K562 (cell line): Measurements from ENCODE around the gene MYO3B. TPM values are rescaled to one million over a fixed set of nuclear protein-coding genes. Genes with fewer than 3 reads are reported as not detected.

ENCODE experiments used
- C11orf30 ChIP-seq: fragments of 450-650 bp; IDR thresholded peaks from 2 replicates; pipeline ENCODE4 v1.6.1; 2016; ENCODE audit warnings: low read depth, mild to moderate bottlenecking
- CCAR2 ChIP-seq: fragments of 200-400 bp; formaldehyde crosslinking; IDR thresholded peaks from 2 replicates; pipeline ENCODE4 v1.6.1; 2017; ENCODE audit warnings: mild to moderate bottlenecking, low read depth, low read length
- CREBBP ChIP-seq: IDR thresholded peaks from one replicate; pipeline ENCODE4 v1.6.1; 2012; ENCODE audit warnings: low read depth, mild to moderate bottlenecking, control low read depth, inconsistent platforms, low read length
- HDAC6 ChIP-seq: IDR thresholded peaks from 2 replicates; pipeline ENCODE4 v1.6.1; 2012; ENCODE audit warnings: low read depth, mild to moderate bottlenecking, control low read depth, inconsistent platforms, low read length, moderate library complexity
- HDGF ChIP-seq: fragments of 450-650 bp; IDR thresholded peaks from 2 replicates; pipeline ENCODE4 v1.6.1; 2016
- KLF10 ChIP-seq: fragments of 250-450 bp; sonication (Bioruptor Pico); IDR thresholded peaks from 2 replicates; pipeline ENCODE4 v1.6.1; 2021; ENCODE audit warnings: matching md5 sums
- MAFF ChIP-seq: IDR thresholded peaks from 2 replicates; pipeline ENCODE4 v1.6.1; 2012; ENCODE audit warnings: low read length, improper control_type of control experiment
- MYC ChIP-seq, 2 experiments: fragments of 250-450 bp in 1 of 2; sonication (Bioruptor Pico) in 1 of 2; IDR thresholded peaks; 2 replicates each; pipeline versions ENCODE4 v1.5.1 to v1.6.1; 2012 to 2021; ENCODE audit warnings: low read depth in 2 of 2, borderline replicate concordance in 1 of 2, improper control_type of control experiment in 1 of 2, low read length in 1 of 2, mild to moderate bottlenecking in 1 of 2, moderate library complexity in 1 of 2
- NR2C2 ChIP-seq, 2 experiments: fragments of 200-800 bp in 1 of 2; sonication (Bioruptor generic) in 1 of 2; sonication (generic) in 1 of 2; formaldehyde crosslinking in 1 of 2; IDR thresholded peaks; 2 replicates each; pipeline versions ENCODE4 v1.6.1 to v1.8.0; 2016 to 2022; ENCODE audit warnings: mild to moderate bottlenecking in 1 of 2, missing compliant biosample characterization in 1 of 2, missing genetic modification characterization in 1 of 2, missing genetic modification reagents in 1 of 2
- RAD21 ChIP-seq, 2 experiments: fragments of 250-450 bp in 1 of 2; fragments of 450-650 bp in 1 of 2; sonication (Bioruptor Pico) in 1 of 2; formaldehyde crosslinking in 1 of 2; IDR thresholded peaks in 1 of 2; conservative IDR thresholded peaks in 1 of 2; 2 replicates each; pipeline versions ENCODE4 v1.4.0 to v1.8.0; 2020 to 2022; ENCODE audit warnings: mild to moderate bottlenecking in 2 of 2, moderate library complexity in 1 of 2
- RAD51 ChIP-seq: fragments of 450-650 bp; IDR thresholded peaks from 2 replicates; pipeline ENCODE4 v1.7.1; 2016; ENCODE audit warnings: low read depth, mild to moderate bottlenecking, borderline replicate concordance
- SAFB ChIP-seq: fragments of 200-400 bp; formaldehyde crosslinking; IDR thresholded peaks from 2 replicates; pipeline ENCODE4 v1.6.1; 2017; ENCODE audit warnings: low read depth, low read length, borderline replicate concordance
- SIRT6 ChIP-seq: IDR thresholded peaks from one replicate; pipeline ENCODE4 v1.6.1; 2012; ENCODE audit warnings: low read depth, mild to moderate bottlenecking, control low read depth, inconsistent platforms, low read length, moderate library complexity
- SMARCE1 ChIP-seq: fragments of 450-650 bp; IDR thresholded peaks from 2 replicates; pipeline ENCODE4 v1.7.1; 2016; ENCODE audit warnings: mild to moderate bottlenecking
- polyA plus RNA-seq, 8 experiments: library from polyadenylated mRNA; depleted of rRNA in 4 of 8; stranded (reverse) in 5 of 8; unstranded in 3 of 8; fragments of >200 nt; fragmentation: Nextera tagmentation in 2 of 8; fragmentation: Illumina TruSeq in 1 of 8; extraction: Ambion mirVana in 2 of 8; extraction: Trizol in 1 of 8; gene quantifications; 2 replicates each; pipeline versions ENCODE4 v1.2.1 to v1.2.3, GENCODE V29; 2011 to 2014; ENCODE audit warnings: inconsistent platforms in 1 of 8, missing spikeins in 1 of 8
- total RNA-seq, 7 experiments: library from RNA; depleted of rRNA in 6 of 7; stranded (reverse); fragments of >200 nt in 6 of 7; fragmentation: Illumina TruSeq in 2 of 7; extraction: Trizol in 2 of 7; gene quantifications; 2 replicates each; pipeline versions ENCODE4 v1.2.1 to v1.2.3, GENCODE V29; 2011 to 2021; ENCODE audit warnings: low replicate concordance in 1 of 7
- TF ChIP-seq, protein P1 (sequence below), 2 experiments: fragments of 450-650 bp; IDR thresholded peaks; 2 replicates each; pipeline ENCODE4 v1.6.1; 2016; ENCODE audit warnings: mild to moderate bottlenecking in 2 of 2, borderline replicate concordance in 1 of 2, low read depth in 1 of 2, moderate library complexity in 1 of 2
- TF ChIP-seq, protein P2 (sequence below): fragments of 200-400 bp; formaldehyde crosslinking; IDR thresholded peaks from 2 replicates; pipeline ENCODE4 v1.6.1; 2017; ENCODE audit warnings: mild to moderate bottlenecking, low read depth, low read length, moderate library complexity

Gene MYO3B
- total and polyA plus RNA-seq, 9 of the 15 experiments (the other 6 are each of a cell fraction or from before 2014, with no cell fraction given), result 2.7 to 6.5 (median 3.6) TPM

- TF ChIP-seq, protein P1, sequence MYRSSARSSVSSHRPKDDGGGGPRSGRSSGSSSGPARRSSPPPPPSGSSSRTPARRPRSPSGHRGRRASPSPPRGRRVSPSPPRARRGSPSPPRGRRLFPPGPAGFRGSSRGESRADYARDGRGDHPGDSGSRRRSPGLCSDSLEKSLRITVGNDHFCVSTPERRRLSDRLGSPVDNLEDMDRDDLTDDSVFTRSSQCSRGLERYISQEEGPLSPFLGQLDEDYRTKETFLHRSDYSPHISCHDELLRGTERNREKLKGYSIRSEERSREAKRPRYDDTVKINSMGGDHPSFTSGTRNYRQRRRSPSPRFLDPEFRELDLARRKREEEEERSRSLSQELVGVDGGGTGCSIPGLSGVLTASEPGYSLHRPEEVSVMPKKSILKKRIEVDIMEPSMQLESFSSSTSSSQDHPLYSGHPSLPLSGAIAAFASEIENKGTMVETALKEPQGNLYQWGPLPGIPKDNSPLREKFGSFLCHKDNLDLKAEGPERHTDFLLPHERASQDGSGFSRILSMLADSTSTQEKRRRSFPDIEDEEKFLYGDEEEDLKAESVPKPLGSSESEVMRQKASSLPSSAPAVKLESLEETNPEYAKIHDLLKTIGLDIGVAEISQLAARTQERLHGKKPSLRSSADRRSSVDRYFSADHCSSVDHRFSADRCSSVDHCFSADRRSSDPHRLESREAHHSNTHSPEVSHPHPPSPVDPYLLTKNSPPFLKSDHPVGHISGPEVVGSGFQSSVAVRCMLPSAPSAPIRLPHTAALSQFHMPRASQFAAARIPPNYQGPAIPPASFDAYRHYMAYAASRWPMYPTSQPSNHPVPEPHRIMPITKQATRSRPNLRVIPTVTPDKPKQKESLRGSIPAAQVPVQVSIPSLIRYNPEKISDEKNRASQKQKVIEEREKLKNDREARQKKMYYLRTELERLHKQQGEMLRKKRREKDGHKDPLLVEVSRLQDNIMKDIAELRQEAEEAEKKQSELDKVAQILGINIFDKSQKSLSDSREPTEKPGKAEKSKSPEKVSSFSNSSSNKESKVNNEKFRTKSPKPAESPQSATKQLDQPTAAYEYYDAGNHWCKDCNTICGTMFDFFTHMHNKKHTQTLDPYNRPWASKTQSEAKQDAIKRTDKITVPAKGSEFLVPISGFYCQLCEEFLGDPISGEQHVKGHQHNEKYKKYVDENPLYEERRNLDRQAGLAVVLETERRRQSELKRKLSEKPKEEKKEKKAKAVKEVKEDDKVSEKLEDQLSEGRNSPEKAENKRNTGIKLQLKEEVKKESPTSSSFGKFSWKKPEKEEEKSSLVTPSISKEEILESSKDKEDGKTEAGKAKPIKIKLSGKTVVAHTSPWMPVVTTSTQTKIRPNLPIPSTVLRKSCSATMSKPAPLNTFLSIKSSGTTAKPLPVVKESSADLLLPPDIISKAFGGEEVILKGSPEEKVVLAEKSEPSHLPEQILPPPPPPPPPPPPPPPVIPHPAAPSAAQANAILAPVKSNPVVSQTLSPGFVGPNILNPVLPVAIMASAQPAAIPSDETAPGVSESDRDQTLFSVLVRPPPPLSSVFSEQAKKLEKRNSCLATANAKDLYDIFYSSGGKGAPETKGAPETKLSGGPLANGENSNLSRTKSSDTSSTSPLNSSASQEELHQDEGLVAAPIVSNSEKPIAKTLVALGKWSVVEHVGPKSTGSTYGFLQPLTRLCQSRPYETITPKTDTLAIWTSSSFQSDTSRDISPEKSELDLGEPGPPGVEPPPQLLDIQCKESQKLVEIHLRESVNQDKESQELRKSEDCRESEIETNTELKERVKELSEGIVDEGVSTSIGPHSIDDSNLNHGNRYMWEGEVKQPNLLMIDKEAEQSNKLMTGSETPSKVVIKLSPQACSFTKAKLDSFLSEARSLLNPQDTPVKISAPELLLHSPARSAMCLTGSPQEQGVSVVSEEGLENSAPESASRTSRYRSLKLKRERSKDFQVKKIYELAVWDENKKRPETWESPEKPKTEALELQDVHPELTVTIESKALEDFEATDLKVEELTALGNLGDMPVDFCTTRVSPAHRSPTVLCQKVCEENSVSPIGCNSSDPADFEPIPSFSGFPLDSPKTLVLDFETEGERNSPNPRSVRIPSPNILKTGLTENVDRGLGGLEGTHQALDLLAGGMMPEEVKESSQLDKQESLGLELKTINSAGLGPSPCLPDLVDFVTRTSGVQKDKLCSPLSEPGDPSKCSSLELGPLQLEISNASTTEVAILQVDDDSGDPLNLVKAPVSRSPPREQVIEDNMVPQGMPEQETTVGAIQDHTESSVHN (IDR thresholded peaks at IDR 0.05; ENCODE audit: borderline replicate concordance in 1 of 2, low read depth in 1 of 2), result no peak
- TF ChIP-seq SAFB (no peak), KLF10 (no peak), HDGF (no peak), CREBBP (no peak), MYC (IDR thresholded peaks at IDR 0.05; ENCODE audit: low read depth, low read length) (no peak), MYC (CRISPR knock-in tag; IDR thresholded peaks at IDR 0.05; ENCODE audit: borderline replicate concordance, low read depth) (no peak), HDAC6 (no peak), MAFF (peak; percentile 53; the same call in 1 of the 2 replicates), RAD51 (no peak), CCAR2 (no peak), SIRT6 (no peak), SMARCE1 (no peak), NR2C2 (CRISPR knock-in tag; IDR thresholded peaks at IDR 0.05) (no peak), NR2C2 (tag; IDR thresholded peaks at IDR 0.05) (no peak), RAD21 (CRISPR knock-in tag; conservative IDR thresholded peaks at IDR 0.05 in 1 of 2, IDR thresholded peaks at IDR 0.05 in 1 of 2) (0 out of 4 replicates have a peak, but pooled peaks of 1 of the 2 experiments have one; percentile 14), C11orf30 (peak; percentile 89)
- TF ChIP-seq, protein P2, sequence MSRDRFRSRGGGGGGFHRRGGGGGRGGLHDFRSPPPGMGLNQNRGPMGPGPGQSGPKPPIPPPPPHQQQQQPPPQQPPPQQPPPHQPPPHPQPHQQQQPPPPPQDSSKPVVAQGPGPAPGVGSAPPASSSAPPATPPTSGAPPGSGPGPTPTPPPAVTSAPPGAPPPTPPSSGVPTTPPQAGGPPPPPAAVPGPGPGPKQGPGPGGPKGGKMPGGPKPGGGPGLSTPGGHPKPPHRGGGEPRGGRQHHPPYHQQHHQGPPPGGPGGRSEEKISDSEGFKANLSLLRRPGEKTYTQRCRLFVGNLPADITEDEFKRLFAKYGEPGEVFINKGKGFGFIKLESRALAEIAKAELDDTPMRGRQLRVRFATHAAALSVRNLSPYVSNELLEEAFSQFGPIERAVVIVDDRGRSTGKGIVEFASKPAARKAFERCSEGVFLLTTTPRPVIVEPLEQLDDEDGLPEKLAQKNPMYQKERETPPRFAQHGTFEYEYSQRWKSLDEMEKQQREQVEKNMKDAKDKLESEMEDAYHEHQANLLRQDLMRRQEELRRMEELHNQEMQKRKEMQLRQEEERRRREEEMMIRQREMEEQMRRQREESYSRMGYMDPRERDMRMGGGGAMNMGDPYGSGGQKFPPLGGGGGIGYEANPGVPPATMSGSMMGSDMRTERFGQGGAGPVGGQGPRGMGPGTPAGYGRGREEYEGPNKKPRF, result no peak
Observed at GRCh38 chr2:170237572-170238120, 59.7 kb downstream of the MYO3B start (continued).
